Measurements from ENCODE around the gene TEDC1.

The TEDC1 gene

DNA sequence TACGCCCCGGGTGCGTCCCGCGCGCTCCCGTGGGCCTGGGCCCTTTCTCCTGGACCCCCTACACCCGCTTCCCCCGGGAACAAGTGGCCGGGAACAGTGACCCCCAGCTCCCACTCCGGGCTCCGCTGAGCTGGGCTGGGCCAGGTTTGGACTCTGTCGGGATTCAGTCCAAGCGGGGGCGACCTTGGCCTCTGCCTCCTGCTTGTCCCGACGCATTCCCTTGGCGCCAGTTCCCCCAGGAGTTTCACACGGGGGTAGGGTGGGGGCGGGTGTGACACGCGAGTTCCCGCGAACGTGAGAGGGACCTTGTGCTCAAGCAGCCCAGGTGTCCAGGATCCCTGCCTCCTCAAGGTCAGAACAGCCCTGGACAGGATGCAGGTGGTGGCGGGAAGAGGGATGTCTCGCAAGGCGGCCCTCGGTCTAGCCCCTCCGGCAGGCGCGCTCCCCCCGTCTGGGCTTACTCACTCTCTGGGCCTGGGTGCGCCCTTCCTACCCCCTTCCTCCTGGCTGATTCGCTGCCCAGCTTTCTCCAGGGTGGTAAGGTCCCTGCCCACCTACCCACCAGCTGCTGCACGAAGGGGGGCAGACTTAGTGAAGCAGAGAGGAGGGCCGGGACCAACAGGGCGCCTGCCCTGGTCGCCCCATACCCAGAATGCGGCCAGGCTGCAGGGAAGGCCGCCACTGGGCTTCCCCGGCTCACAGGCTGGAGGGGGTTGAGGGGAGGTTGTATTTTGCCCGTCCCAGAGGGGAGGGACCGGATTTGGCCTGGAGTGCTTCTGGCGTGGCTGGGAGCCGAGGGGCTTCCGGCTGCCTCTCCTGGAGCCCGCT is 15.6 kb upstream of the TEDC1 start:
- DNase-seq = no peak

DNA sequence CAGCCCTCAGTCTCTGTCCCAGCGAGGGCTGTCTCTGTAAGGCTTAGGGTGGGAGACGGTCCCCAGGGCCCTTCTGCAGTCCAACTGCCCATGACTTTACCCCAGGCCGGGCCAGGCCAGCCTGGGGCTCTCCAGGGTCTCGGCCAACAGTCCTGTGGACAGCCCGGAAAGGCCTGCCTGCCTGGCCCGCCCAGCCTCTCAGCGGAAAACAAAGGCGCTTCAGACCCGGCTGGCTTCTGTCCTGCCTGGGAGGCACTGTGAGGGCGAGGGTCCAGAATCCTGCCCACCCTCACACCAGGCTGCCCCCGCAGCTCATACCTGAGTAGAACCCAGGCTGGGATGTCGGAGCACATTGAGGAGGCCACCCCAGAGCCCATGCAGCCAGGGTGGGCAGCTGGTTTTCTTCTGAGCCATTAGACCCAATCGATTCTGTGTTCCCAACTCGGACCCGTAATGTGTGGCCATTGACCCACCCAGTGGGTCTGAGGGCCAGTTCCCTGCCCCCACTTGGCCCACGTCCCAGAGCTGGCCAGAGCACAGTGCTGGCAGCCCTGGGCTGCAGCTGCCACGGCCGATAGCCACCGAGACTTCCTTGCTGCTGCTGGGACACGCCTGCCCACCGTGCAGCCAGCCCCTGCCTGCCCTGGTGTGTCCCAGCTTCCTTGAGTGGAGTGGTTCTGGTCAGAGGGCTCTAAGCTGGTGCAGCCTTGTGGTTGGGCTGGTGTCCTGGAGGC is 14.8 kb upstream of the TEDC1 start:
- no peak for DNase-seq

DNA sequence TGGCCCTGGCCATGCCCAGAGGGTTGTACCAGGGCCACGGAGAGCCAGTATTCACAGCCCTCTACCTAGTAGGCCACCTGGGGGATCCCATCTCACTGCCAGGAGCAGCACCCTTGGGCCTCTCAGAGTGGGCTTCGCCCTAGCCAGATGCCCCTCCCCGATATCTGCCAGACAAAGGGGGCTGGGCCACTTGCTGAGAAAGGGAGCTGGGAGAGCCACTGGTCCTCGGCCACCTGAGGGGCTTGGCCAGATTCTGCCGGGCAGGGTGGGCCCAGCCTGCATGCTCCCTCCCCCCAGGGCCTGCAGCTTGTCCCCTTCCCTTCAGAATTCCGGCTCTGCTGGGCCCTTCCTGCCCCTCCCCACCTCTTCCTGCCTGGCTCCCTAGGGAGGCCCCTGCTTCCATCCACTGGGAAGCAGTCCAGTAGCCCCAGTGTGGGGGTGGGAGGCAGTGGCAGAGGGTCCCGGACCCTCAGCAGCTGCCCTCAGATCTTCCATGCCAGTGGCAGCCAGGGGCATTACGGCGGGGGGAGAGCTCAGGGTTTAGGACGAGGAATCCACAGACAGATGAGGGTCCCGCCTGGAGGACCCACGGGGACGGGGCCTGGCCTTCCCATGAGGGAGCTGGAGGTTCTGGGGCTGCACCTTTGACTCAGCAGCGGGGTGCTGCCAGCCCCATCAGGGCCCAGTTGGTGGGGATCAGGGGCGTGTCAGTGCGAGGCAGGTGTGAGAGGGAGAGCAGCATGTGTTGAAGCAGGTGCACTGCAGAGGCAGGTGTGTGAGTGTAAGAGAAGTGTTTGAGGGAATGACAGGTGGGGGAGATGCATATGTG is 14.0 kb upstream of the TEDC1 start:
- DNase-seq = no peak

DNA sequence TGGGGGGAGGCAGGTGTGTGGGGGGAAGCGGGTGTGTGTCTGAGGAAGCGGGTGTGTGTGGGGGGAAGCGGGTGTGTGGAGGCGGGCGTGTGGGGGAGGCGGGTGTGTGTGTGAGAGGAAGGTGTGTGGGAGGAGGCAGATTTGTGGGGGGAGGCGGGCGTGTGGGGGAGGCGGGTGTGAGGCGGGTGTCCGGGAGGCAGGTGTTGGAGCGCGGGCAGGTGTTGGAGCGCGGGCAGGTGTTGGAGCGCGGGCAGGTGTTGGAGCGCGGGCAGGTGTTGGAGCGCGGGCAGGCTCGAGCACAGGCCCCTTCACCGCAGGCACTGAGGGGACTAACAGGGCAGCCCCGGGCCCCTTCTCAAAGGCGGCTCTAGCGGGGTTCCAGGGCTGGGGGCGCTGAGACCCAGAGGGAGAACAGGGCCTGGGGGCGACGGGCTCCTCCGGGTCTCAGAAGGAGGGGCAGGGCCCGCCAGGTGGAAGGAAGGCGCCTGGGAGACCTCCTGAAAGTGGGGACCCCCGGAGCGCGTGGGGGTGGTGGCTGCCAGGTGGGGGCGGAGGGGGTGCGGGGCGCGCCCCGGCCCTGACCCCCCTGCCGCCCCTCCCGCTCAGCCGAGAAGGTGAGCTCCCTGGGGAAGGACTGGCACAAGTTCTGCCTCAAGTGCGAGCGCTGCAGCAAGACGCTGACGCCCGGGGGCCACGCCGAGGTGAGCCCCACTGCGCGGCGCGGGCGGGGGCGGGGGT is 13.2 kb upstream of the TEDC1 start:
- no peak for DNase-seq

DNA sequence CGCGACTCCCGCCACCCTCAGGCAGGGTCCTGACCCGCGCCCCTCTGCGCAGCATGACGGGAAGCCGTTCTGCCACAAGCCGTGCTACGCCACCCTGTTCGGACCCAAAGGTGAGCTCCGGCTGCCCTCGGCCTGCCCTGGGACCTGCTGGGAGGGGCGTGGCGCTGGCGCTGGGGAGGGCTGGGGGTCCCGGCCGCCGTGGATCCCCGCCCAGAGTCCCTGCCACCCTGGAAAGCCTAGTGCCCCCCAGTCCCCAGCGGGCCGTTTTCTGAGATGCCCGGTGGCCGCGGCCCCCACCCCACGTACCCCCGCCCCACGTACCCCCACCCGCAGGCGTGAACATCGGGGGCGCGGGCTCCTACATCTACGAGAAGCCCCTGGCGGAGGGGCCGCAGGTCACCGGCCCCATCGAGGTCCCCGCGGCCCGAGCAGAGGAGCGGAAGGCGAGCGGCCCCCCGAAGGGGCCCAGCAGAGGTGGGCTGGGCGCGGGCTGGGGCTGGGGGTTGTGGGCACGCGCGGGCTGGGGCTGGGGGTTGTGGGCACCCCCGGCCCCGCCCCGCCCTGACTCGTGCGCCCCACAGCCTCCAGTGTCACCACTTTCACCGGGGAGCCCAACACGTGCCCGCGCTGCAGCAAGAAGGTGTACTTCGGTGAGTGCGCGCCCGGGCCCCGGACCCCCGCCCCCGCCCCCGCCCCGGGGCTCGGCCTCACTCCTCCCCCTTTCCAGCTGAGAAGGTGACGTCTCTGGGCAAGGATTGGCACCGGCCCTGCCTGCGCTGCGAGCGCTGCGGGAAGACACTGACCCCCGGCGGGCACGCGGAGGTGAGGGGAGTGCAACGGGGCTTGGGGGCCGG is 12.4 kb upstream of the TEDC1 start:
- no peak for DNase-seq

DNA sequence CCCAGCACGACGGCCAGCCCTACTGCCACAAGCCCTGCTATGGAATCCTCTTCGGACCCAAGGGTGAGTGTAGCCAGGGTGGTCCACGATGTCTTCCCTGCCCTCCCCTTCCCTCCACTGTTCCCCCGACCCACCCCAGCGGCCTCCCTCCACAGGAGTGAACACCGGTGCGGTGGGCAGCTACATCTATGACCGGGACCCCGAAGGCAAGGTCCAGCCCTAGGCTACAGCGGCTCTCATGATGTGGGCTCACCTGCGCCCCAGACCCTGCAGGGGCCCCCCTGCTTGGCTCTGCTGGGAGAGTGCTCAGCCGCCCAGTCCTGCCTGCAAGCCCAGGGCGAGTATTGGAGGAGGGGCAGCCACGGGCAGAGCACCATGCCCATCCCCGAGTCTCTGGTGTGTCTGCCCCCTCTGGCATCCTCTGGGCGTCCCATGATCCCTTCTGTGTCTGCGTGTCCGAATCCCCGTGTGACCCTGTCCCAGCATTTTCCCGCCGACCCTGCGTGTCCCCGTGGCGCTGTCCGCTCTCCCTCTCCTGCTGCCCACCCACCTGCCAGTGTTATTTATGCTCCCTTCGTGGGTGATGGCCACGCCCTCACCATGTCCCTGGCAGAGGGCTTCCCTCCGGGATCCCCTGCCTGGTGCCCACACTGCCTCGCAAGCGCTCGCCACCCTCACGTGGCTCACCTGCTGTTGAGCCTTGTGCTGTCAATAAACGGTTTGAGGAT is 11.5 kb upstream of the TEDC1 start:
- DNase-seq = no peak

DNA sequence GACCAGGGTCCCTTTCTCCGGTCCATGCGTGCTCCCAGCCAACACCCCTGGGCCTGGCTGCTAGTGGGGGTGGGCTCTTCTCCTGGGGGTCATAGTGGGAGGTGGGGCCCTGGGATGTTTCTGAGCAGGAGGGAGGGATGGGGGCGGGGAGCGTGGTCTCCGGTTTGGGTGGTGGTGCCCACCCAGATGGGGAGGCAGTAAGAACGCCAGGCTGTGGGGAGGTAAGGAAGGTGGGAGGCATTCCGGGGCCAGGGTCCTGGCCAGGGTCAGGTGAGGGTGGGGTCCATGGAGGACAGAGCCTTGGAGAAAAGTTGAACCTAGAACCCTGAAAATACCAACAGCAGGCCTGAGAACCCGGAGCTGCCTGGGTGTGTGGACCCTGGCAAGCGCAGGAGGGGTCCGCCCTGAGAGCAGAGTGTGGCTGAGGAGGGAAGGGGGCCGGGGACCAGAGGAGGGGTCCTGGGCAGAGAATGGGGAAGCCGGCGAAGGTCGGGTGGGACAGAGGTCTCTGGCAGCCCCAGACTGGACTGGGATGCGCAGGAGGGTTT is 10.8 kb upstream of the TEDC1 start:
- DNase-seq = no peak

DNA sequence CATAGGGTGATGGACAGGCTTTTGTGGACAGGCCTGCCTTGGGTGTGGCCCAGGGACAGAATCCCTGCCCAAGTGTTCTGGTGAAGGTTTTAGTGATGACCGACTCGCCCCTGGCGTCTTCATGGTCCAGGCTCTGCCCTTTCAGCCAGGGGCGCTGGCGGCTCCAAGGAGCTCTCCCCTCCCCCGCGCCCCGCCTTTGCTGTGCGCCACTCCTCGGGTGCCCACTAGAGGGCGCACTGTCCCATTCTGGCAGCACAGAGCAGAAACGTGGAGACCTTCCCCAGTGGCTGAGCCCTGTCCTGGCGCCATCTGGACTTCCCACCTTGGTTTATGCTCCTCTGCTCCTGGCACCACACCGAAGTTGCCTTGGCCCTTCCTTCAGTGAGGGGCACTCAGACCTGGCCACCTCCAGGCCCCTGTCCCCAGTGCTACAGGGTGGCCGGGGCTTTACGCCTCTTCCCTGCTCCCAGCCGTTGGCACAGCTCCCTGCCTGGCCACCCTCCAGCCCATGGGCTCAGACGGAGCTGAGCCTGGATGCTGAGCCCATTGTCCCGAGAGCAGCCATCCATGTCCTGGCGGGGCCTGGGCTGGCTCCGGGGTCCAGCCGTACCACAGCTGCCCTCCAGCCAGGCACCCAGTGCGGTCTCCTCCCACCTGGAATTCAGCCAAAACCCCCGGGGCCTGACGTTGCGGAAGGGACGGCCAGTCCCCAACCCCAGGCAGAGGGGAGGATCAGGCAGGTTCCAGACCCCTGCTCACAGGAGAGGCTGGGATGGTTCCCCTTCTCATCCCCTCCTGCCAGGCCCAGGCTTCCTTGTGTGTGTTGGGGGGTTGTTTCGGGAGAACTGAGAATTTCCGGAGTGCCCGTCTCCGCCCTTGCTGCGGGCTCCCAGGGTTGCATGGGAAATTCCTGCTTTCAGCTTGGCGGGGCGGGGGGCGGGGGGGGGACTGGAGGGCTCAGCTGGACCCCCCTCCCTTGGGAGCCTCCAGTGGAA is 9.9 kb upstream of the TEDC1 start:
- peak; percentile 81 for DNase-seq

DNA sequence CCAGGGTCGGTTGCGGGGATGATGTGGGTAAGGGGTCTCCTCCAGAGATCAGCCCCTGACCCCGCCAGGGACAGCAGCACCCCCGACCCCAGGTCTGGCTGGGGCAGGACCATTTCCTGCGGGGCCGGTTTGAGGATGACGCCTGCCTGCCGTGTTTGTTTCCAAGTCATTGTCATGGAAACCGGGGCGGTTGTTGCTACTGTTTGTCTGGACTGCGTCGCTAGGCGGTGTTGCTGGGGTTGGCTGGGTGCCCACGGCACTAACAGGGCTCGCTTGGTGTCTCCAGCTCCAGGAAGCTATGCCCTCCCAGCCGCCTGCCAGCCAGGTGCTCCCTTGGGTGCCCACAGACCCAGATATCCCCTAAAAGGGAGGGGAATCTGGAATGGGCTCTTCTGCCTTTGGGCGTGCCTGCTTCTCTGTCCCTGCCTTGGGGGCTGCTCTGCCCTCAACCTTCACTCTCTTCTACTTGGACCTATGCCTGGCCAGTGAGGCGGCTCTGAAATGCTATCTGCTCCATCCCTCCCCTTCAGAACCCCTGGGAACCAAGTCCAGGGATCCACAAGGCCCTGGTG is 9.1 kb upstream of the TEDC1 start:
- peak; percentile 95 for DNase-seq

DNA sequence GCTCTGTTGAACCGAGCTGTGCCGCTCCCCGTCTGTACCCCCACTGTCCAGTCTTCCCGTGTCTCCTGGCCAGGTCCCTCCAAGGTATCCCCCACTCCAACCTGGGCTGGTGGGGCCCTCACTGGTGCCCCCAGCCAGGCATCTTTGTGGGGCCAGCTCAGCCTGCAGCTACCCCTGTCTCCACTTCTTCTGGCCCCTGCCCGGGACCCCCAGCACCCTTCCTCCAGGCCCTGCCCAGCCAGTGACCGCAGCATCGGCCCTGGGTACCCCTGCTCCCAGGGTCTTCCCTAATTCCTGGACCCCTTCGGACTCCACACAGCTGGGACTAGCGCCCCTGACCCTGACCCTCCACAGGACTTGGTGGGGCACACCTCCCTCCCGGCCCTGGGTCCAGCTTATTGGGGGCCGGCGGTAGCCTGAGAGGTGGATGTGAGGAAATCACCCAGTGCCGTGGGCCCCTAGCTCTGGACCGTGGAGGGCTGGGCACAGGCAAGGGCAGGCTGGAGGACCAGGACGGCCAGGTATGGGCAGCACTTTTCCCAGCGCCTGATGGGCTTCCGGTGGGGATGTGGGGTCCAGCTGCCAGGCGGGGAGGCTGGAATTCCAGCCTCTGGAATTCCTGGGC is 8.4 kb upstream of the TEDC1 start:
- DNase-seq = no peak

DNA sequence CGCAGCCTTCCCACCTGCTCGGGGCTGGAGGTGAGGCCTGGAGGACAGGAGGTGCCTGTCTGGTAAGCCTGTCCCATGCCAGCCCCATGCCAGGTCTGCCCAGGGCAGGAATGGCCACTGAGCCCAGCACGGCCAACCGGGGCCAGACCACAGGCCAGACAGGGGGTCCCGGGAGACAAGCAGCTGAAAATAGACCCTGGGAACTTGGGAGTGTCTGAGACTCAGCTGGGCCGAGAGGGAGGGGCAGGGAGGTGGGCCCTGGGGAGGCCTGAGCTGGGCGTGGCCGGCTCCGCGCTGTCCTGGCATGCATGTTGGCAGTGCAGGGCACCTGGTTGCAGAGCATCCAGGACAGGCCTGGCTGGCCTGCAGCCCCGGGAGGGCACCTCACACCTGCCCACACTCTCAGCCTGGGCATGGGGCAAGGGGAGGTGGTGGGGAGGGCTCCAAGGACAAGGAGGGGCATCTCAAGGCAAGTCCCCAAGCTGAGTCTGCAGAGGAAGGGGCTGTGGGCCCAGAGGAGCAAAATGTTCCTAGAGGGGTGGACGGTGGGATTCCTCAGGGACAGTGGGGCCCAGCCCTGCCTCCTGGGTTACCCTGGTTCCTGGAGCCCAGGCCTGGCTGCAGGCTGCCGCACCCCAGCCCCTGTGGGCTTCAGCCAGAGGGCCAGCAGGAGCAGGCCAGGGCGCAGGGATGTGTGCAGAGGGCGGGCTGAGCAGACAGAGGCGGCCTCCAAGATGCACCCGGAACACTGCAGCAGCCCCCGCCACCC is 7.6 kb upstream of the TEDC1 start:
- no peak for DNase-seq

DNA sequence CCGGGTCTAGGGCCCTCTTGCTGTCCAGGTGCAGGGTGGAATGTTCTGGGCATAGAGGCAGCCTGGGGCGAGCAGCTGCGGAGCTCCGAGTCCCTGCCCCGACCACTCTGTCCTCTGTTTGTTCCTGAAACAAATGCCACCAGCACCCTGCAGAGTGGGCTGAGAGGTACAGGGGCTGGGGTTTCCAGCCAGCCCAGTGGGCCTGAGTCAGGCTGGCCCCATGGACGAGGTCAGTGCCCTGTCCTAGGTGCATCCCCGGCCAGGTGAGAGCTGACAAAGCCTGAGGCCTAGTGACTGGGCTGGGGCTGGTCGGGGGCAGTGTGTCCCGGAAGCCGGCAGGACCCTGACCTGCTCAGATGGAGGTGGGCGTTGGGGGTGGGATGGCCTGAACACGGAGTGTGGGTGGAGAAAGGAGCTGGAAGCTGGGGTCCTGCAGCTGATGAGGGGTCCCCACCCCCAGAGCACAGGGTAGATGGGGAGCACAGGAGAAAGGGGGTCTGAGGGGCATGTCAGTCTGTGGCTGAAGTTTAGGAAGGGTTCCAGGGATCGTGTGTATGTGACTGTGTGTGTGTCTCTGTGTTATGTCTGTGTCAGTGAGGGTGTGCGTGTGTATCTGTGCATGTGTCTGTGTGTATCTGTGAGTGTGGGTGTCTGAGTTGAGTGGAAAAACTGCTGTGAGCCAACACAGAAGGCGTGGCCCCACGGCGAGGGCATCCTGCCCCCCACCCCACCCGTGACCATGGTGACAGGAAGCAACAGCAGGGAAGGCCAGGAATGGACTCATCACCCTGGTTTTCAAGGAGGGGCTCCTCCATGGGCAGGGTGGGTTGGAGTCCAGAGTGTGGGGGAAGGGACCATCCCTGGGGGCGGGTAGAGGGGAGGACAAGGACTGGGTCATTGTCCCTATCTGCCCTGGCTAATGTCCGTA is 6.7 kb upstream of the TEDC1 start:
- DNase-seq = no peak

DNA sequence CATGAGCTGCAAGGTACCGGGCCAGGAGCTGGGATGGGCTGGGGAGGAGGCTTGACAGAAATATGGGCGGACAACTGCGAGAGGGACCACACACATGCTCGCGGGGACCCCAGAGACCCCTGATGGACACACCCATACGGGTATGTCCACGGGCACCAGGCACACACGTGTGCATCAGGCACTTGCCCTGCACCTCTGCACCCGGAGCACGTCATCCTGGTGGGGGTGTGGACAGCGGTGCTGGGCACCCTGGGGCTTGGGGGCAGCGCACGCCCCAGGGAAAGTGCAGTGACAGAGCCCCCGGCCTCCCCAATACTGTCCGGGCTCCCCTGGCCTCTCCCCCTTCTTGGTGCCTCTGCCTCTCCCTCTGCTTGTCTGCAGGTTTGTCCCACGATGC is 6.1 kb upstream of the TEDC1 start:
- no peak for DNase-seq

DNA sequence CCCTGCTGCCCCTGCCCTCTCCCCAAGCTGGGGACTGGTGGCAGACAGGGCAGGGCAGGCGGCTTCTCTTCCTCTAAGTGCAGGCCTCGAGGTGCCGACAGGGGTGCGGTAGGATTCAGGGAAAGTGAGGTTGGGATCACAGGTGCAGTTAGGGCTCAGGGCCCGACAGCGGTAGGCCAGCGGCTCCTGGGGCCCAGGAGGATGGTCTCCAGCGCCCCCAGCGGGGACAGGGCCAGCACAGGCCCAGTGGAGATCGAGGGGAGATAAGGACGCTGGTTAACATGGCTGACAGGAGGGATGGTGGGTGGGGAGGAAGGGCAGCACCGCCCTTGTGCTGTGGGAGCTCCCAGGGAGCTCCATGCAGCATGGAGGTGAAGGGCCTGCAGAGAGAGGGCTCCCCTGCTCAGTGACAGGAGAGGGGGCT is 5.3 kb upstream of the TEDC1 start:
- no peak for DNase-seq

DNA sequence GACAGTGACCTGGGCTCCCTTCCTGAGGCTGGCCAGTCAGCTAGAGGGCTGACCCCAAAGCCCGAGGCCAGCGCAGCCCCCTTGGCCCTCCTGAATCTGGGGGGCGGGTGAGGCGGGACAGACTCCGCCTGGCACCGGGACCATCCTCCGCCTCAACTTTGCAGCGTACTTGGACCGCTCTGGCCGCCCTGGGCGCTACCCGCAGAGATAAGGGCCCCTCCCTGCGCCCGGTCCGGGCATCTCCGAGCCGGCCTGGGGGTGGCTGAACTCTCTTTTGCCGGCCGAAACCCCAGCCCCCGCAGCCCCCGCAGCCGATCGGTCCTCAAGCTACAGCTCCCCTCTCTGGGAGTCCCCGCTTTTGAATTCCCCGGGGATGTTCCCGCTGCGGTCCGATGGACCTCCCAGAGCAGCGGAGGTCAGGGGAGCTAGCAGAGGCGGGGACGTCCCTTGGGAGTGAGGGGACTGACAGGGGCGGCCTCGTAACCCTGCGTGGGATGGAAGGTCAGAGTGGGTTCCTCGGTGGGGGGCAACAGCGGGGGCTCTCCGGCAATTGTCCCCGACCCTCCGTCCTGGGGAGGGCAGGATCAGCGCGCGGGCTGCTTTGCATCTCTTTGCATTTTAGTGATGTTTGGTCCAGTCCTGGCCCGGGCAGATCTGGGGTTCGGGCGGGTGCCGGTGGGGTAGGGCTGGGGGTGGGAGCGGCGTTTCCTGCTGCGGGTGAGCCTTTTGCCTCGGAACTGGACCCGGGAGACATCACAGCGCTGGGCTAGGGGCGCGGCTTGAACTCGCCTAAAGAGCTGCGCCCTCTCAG is 4.7 kb upstream of the TEDC1 start, which contains the start of gene CRIP1:
TSS of gene CRIP1 (plus strand) at position 724 of the 811 bp plus-strand sequence. CDS start 374 bp downstream, outside the sequence.
- DNase-seq = no peak

Data from fibroblast of upper back skin (primary cell).